Natural killer cell (primary cell): ENCODE data around the gene ENTPD7. TPM values are rescaled to one million over a fixed set of nuclear protein-coding genes. Genes with fewer than 3 reads are reported as not detected.

ENCODE experiments used
- ATAC-seq, 3 donors: fragments of 150-1000 bp in 2 of 3; fragments of 200-7000 bp in 1 of 3; cut with Tn5 transposase; 1 replicate in 1 of 3; 2 replicates in 2 of 3; pipeline ENCODE4 v1.10.0; 2021; ENCODE audit warnings: mild to moderate bottlenecking in 2 of 3, moderate library complexity in 2 of 3
- DNase-seq, 2 donors: peaks; one replicate each; pipeline versions ENCODE4 v3.0.0 to v3.0.0-alpha.2; 2013 to 2021; ENCODE audit warnings: mixed read lengths in 1 of 2
- H3K27ac ChIP-seq: one replicate; pipeline ENCODE4 v1.5.1; 2013; ENCODE audit warnings: mild to moderate bottlenecking, low read length
- H3K27me3 ChIP-seq: one replicate; pipeline ENCODE4 v1.6.1; 2013; ENCODE audit warnings: low read length; ENCODE audit not compliant: control insufficient read depth, insufficient read depth
- H3K36me3 ChIP-seq: one replicate; pipeline ENCODE4 v1.6.1; 2013; ENCODE audit warnings: low read length; ENCODE audit not compliant: control insufficient read depth, insufficient read depth
- H3K4me1 ChIP-seq: one replicate; pipeline ENCODE4 v1.6.1; 2013; ENCODE audit warnings: low read length; ENCODE audit not compliant: control insufficient read depth, insufficient read depth
- H3K4me3 ChIP-seq: one replicate; pipeline ENCODE4 v1.5.1; 2013; ENCODE audit warnings: low read length
- H3K9me3 ChIP-seq: one replicate; pipeline ENCODE4 v1.6.1; 2013; ENCODE audit warnings: low read length; ENCODE audit not compliant: control insufficient read depth, insufficient read depth
- H3K27ac Mint-ChIP-seq, 2 donors: one replicate each; pipeline ENCODE4 v1.8.0; 2022; ENCODE audit warnings: mild to moderate bottlenecking in 2 of 2, mixed read lengths in 2 of 2, moderate library complexity in 1 of 2
- H3K27me3 Mint-ChIP-seq, 2 donors: one replicate each; pipeline ENCODE4 v1.8.0; 2022; ENCODE audit warnings: low read depth in 2 of 2, mixed read lengths in 2 of 2
- H3K36me3 Mint-ChIP-seq: one replicate; pipeline ENCODE4 v1.8.0; 2022; ENCODE audit warnings: mixed read lengths
- H3K4me1 Mint-ChIP-seq, 2 donors: one replicate each; pipeline ENCODE4 v1.8.0; 2022; ENCODE audit warnings: mixed read lengths in 2 of 2
- H3K4me3 Mint-ChIP-seq: one replicate; pipeline ENCODE4 v1.8.0; 2022; ENCODE audit warnings: mild to moderate bottlenecking, moderate library complexity, mixed read lengths
- H3K9me3 Mint-ChIP-seq, 2 donors: one replicate each; pipeline ENCODE4 v1.8.0; 2022; ENCODE audit warnings: mixed read lengths in 2 of 2
- WGBS: methylation state at CpG from one replicate; pipeline ENCODE4 v1.1.7; 2013; ENCODE audit warnings: missing lambda C conversion rate; ENCODE audit not compliant: insufficient coverage; 5-methylcytosine and 5-hydroxymethylcytosine counted together
- intact Hi-C: fragments of 100-400 bp; cut with micrococcal nuclease; formaldehyde crosslinking; loops from one replicate; pipeline ENCODE4 v1.14.2; 2022
- total RNA-seq, 4 donors: library from RNA; stranded (reverse); fragments of 120-200 nt in 1 of 4; gene quantifications; one replicate each; pipeline versions ENCODE4 v1.2.3 to v1.2.4, GENCODE V29; 2013 to 2022
- TF ChIP-seq, protein P1 (sequence below): fragments of 200-600 bp; IDR thresholded peaks from one replicate; pipeline ENCODE4 v1.8.0; 2022; ENCODE audit warnings: antibody characterized with exemption

Gene ENTPD7, protein sequence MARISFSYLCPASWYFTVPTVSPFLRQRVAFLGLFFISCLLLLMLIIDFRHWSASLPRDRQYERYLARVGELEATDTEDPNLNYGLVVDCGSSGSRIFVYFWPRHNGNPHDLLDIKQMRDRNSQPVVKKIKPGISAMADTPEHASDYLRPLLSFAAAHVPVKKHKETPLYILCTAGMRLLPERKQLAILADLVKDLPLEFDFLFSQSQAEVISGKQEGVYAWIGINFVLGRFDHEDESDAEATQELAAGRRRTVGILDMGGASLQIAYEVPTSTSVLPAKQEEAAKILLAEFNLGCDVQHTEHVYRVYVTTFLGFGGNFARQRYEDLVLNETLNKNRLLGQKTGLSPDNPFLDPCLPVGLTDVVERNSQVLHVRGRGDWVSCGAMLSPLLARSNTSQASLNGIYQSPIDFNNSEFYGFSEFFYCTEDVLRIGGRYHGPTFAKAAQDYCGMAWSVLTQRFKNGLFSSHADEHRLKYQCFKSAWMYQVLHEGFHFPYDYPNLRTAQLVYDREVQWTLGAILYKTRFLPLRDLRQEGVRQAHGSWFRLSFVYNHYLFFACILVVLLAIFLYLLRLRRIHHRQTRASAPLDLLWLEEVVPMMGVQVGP
- 1 to 10 TPM; 3.7 to 6.3 (median 5.6) TPM for total RNA-seq
- 8.2 TPM for total RNA-seq (2013)

DNA sequence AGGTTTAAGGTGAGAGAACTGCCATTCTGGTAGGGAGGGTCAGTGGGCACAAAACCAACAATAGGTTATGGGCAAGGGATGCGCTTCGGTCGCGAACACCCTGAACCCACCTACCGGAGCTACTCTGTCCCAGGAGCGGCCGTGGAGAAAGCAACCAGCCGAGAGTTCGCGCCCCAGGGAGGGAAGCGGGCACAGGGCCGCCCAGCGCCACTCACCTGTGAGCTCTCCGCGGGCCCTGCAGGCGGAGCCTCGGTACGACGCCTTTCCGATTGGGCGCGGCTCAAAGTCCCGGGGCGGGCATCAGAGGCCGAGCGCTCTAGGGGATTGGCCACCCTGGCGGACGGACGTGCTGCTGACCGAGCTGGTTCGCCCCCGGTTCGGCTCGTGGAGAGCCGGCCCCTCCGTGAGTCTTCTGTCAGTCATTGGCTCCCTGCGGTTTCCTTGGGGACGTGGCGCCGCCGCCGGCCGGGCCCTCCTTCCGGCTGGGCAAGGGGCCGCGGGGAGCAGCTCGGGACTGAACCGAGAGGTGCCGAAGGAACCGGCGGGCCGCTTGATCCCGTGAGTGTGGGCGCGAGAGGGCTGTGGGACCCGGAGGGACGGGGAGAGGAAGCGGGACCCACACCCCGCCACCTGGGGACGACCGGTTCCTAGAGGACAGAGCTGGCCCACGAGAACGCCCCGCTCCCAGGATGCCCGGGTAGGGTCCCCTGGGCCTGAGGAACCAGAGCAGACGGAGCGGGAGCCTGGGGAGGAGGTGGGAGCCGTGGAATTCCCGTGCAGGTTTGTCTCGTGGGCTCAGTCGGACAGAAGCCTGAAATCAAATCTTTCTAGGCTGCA is at the start of gene ENTPD7:
Gene ENTPD7, plus strand, starts transcription at position 479 of the 837 bp plus-strand sequence. CDS start 448 bp downstream, outside the sequence.
- Mint-ChIP-seq H3K4me1 (peaks cover 22 to 24% of the 10 kb centered on the region in 2 donors), H3K36me3 (no peaks in the 10 kb centered on the region), H3K27ac (peak within 1 kb of the TSS; percentile 79 to 85), H3K27me3 (peaks cover 11 to 12% of the 10 kb centered on the region in 2 donors), H3K9me3 (no peaks in the 10 kb centered on the region), H3K4me3 (peak within 1 kb of the TSS; percentile 96)
- H3K4me3 ChIP-seq: peak within 1 kb of the TSS; percentile 68
- TF ChIP-seq, protein P1, sequence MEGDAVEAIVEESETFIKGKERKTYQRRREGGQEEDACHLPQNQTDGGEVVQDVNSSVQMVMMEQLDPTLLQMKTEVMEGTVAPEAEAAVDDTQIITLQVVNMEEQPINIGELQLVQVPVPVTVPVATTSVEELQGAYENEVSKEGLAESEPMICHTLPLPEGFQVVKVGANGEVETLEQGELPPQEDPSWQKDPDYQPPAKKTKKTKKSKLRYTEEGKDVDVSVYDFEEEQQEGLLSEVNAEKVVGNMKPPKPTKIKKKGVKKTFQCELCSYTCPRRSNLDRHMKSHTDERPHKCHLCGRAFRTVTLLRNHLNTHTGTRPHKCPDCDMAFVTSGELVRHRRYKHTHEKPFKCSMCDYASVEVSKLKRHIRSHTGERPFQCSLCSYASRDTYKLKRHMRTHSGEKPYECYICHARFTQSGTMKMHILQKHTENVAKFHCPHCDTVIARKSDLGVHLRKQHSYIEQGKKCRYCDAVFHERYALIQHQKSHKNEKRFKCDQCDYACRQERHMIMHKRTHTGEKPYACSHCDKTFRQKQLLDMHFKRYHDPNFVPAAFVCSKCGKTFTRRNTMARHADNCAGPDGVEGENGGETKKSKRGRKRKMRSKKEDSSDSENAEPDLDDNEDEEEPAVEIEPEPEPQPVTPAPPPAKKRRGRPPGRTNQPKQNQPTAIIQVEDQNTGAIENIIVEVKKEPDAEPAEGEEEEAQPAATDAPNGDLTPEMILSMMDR: no peak
- under 1% methylated on average over 71 of the region's 71 CpGs for WGBS
- H3K27ac ChIP-seq: peak within 1 kb of the TSS; percentile 27
- H3K36me3 ChIP-seq: no peaks in the 10 kb centered on the region
- DNase-seq: peak; percentile 83 to 91
- H3K27me3 ChIP-seq: no peaks in the 10 kb centered on the region
- H3K4me1 ChIP-seq: peaks cover 14% of the 10 kb centered on the region
- intact Hi-C loops: loop anchor here (1.0 to 2.0 kb wide), 2 partner anchors 39 to 74 kb away; partner anchors contain the start of genes COX15, CUTC and SLC25A28
- peak; percentile 97 to 99 (median 98) for ATAC-seq
- H3K9me3 ChIP-seq: no peaks in the 10 kb centered on the region

DNA sequence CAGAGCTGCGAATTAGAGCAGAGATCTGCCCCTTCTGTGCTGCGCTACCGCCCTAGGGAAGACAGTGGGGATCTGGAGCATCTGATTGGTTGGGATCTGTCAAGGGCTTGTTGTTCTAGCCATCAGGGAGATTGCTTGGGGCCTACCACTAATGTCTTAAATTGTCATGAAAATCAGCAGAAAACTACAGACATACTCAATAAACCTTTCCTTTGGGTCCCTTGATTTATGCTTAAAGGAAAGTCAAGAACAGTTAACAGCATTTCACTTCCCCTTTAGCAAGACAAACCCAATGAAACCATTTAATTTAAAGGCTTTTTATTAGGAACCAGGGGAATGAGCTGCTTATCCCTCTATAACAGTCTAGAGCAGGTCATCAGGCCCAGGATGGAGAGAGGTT is 49.1 kb upstream of the ENTPD7 start:
- Mint-ChIP-seq H3K36me3 (no peaks in the 10 kb centered on the region), H3K27me3 (no peaks in the 10 kb centered on the region), H3K27ac (no peak overlapping the region), H3K9me3 (no peaks in the 10 kb centered on the region), H3K4me3 (no peak overlapping the region), H3K4me1 (peaks cover 9% of the 10 kb centered on the region in 2 donors)
- DNase-seq (no peak), ATAC-seq (no peak)
- intact Hi-C loops: loop anchor here (5.0 kb wide), 2 partner anchors 173 to 1143 kb away; no protein-coding TSS in a partner anchor
- no peaks in the 10 kb centered on the region for H3K27me3 ChIP-seq
- TF ChIP-seq, protein P1: no peak
- H3K36me3 ChIP-seq: peaks cover 31% of the 10 kb centered on the region
- 82% methylated on average over 3 of the region's 3 CpGs for WGBS
- no peak overlapping the region for H3K4me3 ChIP-seq
- no peak overlapping the region for H3K27ac ChIP-seq
- H3K4me1 ChIP-seq: no peaks in the 10 kb centered on the region
- H3K9me3 ChIP-seq: no peaks in the 10 kb centered on the region

DNA sequence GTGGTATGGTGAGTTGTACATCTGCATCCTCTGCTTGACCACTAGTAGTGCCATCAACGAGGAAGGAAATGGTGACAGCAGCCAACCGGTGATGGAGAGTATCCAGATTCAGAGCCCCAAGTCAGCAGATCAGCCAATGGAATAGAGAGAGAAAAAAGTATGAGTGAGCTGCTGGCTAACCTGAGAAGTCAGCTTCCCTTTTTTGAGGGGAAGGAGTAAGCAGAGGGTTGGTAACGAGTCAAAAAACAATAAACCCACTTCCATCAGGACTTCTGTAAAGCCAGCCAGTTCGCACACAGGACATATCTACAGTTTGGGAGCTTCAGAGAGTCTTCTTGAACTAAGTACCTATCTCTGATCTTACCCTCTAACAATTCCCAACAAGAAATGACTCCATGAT is 48.0 kb upstream of the ENTPD7 start:
- H3K27me3 ChIP-seq: no peaks in the 10 kb centered on the region
- H3K27ac Mint-ChIP-seq: peak overlapping the region in 1 of 2 donors; percentile 66
- peaks cover 15 to 17% of the 10 kb centered on the region in 2 donors for H3K4me1 Mint-ChIP-seq
- peaks cover 31% of the 10 kb centered on the region for H3K36me3 ChIP-seq
- DNase-seq (no peak), ATAC-seq (no peak)
- H3K4me1 ChIP-seq: no peaks in the 10 kb centered on the region
- H3K4me3 ChIP-seq: no peak overlapping the region
- no peak overlapping the region for H3K27ac ChIP-seq
- no peak overlapping the region for H3K4me3 Mint-ChIP-seq
- H3K27me3 Mint-ChIP-seq: no peaks in the 10 kb centered on the region
- intact Hi-C loops: loop anchor here (5.0 kb wide), 2 partner anchors 174 to 1144 kb away; no protein-coding TSS in a partner anchor
- TF ChIP-seq, protein P1: no peak
- 41% methylated on average over 4 of the region's 4 CpGs for WGBS
- no peaks in the 10 kb centered on the region for H3K9me3 Mint-ChIP-seq
- H3K9me3 ChIP-seq: no peaks in the 10 kb centered on the region
- no peaks in the 10 kb centered on the region for H3K36me3 Mint-ChIP-seq
